ENCODE measurements around the gene SHISA3. TPM values are rescaled to one million over a fixed set of nuclear protein-coding genes. Genes with fewer than 3 reads are reported as not detected.

The SHISA3 gene
- total RNA-seq, 2 experiments from 2014 or later = 0.38 TPM; not detected in 1

DNA sequence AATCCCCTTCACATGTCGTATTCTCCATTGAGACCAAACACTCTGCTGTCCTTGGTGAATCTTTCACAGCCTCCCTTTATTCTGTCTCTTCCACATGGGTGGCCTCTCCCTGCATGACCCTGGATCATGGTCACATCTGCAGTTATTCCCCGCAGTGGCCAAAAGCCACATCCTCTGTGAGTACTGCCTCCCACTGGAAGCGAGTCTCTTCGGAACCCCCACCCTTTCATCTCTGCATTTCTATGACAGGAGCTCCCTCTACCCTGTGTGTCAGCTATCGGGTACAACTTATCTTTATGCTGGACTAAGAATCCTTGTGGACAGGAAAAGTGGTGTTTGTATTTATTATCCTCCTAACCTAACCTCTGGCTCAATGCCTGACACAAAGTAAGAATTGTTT, 48.6 kb upstream of the SHISA3 start:
- Histone ChIP-seq H3K9me3 (ENCODE audit: low read length) (no peaks in the 10 kb centered on the region), H3K4me1 (ENCODE audit: insufficient read depth, low read length, poor library complexity, severe bottlenecking) (peaks cover 11% of the 10 kb centered on the region), H3K27ac (ENCODE audit: low read depth, low read length, poor library complexity, severe bottlenecking) (no peak overlapping the region), H3K79me2 (ENCODE audit: insufficient read depth, low read depth, low read length) (no peaks in the 10 kb centered on the region), H3K36me3 (ENCODE audit: insufficient read depth, low read length) (no peaks in the 10 kb centered on the region), H3K4me3 (ENCODE audit: low read depth, low read length, poor library complexity, severe bottlenecking) (no peak overlapping the region), H4K20me1 (ENCODE audit: insufficient read depth, low read length) (no peaks in the 10 kb centered on the region), H3K4me2 (ENCODE audit: low read length) (no peak overlapping the region), H2AFZ (ENCODE audit: low read length) (no peak overlapping the region), H3K9me2 (ENCODE audit: insufficient read depth, low read length) (no peaks in the 10 kb centered on the region)
- BruUV-seq (replicated peaks) = no TSS peak
- intact Hi-C loops (cut with micrococcal nuclease; ENCODE audit: unreplicated experiment) = no loop called here
- TF ChIP-seq, protein P1, sequence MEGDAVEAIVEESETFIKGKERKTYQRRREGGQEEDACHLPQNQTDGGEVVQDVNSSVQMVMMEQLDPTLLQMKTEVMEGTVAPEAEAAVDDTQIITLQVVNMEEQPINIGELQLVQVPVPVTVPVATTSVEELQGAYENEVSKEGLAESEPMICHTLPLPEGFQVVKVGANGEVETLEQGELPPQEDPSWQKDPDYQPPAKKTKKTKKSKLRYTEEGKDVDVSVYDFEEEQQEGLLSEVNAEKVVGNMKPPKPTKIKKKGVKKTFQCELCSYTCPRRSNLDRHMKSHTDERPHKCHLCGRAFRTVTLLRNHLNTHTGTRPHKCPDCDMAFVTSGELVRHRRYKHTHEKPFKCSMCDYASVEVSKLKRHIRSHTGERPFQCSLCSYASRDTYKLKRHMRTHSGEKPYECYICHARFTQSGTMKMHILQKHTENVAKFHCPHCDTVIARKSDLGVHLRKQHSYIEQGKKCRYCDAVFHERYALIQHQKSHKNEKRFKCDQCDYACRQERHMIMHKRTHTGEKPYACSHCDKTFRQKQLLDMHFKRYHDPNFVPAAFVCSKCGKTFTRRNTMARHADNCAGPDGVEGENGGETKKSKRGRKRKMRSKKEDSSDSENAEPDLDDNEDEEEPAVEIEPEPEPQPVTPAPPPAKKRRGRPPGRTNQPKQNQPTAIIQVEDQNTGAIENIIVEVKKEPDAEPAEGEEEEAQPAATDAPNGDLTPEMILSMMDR (conservative IDR thresholded peaks at IDR 0.05; ENCODE audit: low read length) = no peak
- TF ChIP-seq EZH2phosphoT487 (IDR thresholded peaks at IDR 0.05; ENCODE audit: borderline replicate concordance, low read depth, low read length) = no peak
- POLR2A ChIA-PET = interaction anchor here (0.6 to 0.8 kb wide), 2 partner anchors 23 to 78 kb away, joined by 3 to 7 read pairs; no protein-coding TSS in a partner anchor
- DNase-seq (ENCODE audit: low spot score) = no peak
- CTCF ChIA-PET (ENCODE audit: unreplicated experiment) = no interaction called here

DNA sequence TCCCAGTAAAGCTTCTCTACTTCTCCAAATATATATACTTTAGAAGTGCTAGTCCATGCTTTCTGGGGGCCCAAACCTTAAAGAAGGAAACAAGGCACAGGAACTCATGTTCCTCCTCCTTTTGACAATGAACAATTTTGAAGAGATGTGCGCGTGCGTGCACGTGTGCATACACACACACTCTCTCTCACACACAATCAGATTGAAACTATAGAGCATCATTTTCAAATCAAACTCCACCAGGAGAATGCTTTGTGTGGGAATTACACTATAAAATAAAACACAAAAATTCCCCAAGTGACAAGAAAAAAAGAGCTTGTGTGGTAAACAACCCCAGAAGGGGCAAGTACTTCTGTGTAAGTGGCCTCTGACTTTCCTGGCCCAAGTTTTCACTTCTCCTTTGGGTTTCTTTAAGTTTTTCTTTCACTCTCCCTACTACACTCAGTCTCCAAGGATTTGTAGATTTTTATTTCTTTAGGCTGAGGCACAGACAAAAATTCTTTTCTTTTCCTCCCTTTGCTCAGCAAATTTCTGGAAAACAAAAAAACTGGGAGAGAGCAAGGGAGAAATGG, 46.6 kb upstream of the SHISA3 start:
- no peaks in the 10 kb centered on the region for H3K4me1 ChIP-seq (ENCODE audit: insufficient read depth, low read length, poor library complexity, severe bottlenecking)
- H3K36me3 ChIP-seq (ENCODE audit: insufficient read depth, low read length) = no peaks in the 10 kb centered on the region
- H3K4me2 ChIP-seq (ENCODE audit: low read length) = no peak overlapping the region
- H2AFZ ChIP-seq (ENCODE audit: low read length) = no peak overlapping the region
- no peaks in the 10 kb centered on the region for H3K9me3 ChIP-seq (ENCODE audit: low read length)
- H3K4me3 ChIP-seq (ENCODE audit: low read depth, low read length, poor library complexity, severe bottlenecking) = no peak overlapping the region
- TF ChIP-seq, protein P1 (conservative IDR thresholded peaks at IDR 0.05; ENCODE audit: low read length) = no peak
- TF ChIP-seq EZH2phosphoT487 (IDR thresholded peaks at IDR 0.05; ENCODE audit: borderline replicate concordance, low read depth, low read length) = no peak
- no peak overlapping the region for H3K27ac ChIP-seq (ENCODE audit: low read depth, low read length, poor library complexity, severe bottlenecking)
- intact Hi-C loops (cut with micrococcal nuclease; ENCODE audit: unreplicated experiment) = no loop called here
- ChIA-PET POLR2A (interaction anchor here (0.6 to 1.7 kb wide), 2 partner anchors 11 to 282 kb away, joined by 4 to 5 read pairs; no protein-coding TSS in a partner anchor), CTCF (ENCODE audit: unreplicated experiment) (no interaction called here)
- DNase-seq (ENCODE audit: low spot score) = no peak
- no peaks in the 10 kb centered on the region for H4K20me1 ChIP-seq (ENCODE audit: insufficient read depth, low read length)
- H3K9me2 ChIP-seq (ENCODE audit: insufficient read depth, low read length) = no peaks in the 10 kb centered on the region
- BruUV-seq (replicated peaks) = no TSS peak
- H3K79me2 ChIP-seq (ENCODE audit: insufficient read depth, low read depth, low read length) = no peaks in the 10 kb centered on the region

DNA sequence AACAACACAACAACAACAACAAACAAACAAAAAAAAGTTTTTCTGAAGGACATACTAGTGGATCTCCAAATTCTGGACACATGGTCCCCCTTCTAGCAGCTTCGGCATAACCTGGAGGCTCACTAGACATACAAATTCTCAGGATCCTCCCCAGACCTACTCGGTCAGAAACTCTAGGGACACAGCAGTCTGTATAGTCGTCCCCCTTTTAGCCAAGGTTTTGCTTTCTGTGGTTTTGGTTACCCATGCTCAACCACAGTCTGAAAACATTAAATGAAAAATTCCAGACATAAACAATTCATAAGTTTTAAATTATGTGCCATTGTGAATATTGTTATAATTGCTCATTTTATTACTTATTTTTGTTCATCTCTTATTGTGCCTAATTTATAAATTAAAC, 45.2 kb upstream of the SHISA3 start:
- no peaks in the 10 kb centered on the region for H4K20me1 ChIP-seq (ENCODE audit: insufficient read depth, low read length)
- H3K4me3 ChIP-seq (ENCODE audit: low read depth, low read length, poor library complexity, severe bottlenecking) = no peak overlapping the region
- BruUV-seq (replicated peaks) = no TSS peak
- intact Hi-C loops (cut with micrococcal nuclease; ENCODE audit: unreplicated experiment) = no loop called here
- TF ChIP-seq, protein P1 (conservative IDR thresholded peaks at IDR 0.05; ENCODE audit: low read length) = no peak
- TF ChIP-seq EZH2phosphoT487 (IDR thresholded peaks at IDR 0.05; ENCODE audit: borderline replicate concordance, low read depth, low read length) = no peak
- no peak overlapping the region for H3K27ac ChIP-seq (ENCODE audit: low read depth, low read length, poor library complexity, severe bottlenecking)
- H3K9me3 ChIP-seq (ENCODE audit: low read length) = no peaks in the 10 kb centered on the region
- no peak for DNase-seq (ENCODE audit: low spot score)
- CTCF ChIA-PET (ENCODE audit: unreplicated experiment) = no interaction called here
- no peak overlapping the region for H2AFZ ChIP-seq (ENCODE audit: low read length)
- POLR2A ChIA-PET = interaction anchor here (1.7 kb wide), 1 partner anchor 12 kb away, joined by 5 read pairs; no protein-coding TSS in a partner anchor
- no peaks in the 10 kb centered on the region for H3K36me3 ChIP-seq (ENCODE audit: insufficient read depth, low read length)
- no peak overlapping the region for H3K4me2 ChIP-seq (ENCODE audit: low read length)
- H3K79me2 ChIP-seq (ENCODE audit: insufficient read depth, low read depth, low read length) = no peaks in the 10 kb centered on the region
- H3K9me2 ChIP-seq (ENCODE audit: insufficient read depth, low read length) = no peaks in the 10 kb centered on the region
- no peaks in the 10 kb centered on the region for H3K4me1 ChIP-seq (ENCODE audit: insufficient read depth, low read length, poor library complexity, severe bottlenecking)
